Osteoblast (primary cell): ENCODE data around the gene RBPJ. TPM values are rescaled to one million over a fixed set of nuclear protein-coding genes. Genes with fewer than 3 reads are reported as not detected.

Source experiments
- DNase-seq: peaks from one replicate; pipeline ENCODE4 v3.0.0; 2011; ENCODE audit warnings: low spot score, mixed read lengths; ENCODE audit not compliant: insufficient read length; ENCODE audit errors: missing footprints
- H2AFZ ChIP-seq: 2 replicates; pipeline ENCODE4 v1.6.0; 2011; ENCODE audit warnings: mild to moderate bottlenecking, low read length
- H3K27ac ChIP-seq: 2 replicates; pipeline ENCODE4 v1.5.1; 2011; ENCODE audit warnings: mild to moderate bottlenecking, low read depth, low read length, moderate library complexity
- H3K27me3 ChIP-seq: 2 replicates; pipeline ENCODE4 v1.6.0; 2012; ENCODE audit warnings: mild to moderate bottlenecking, control low read depth, inconsistent platforms, low read length, moderate library complexity; ENCODE audit not compliant: insufficient read depth
- H3K36me3 ChIP-seq: 2 replicates; pipeline ENCODE4 v1.5.1; 2011; ENCODE audit warnings: mild to moderate bottlenecking, low read length, control low read depth, moderate library complexity; ENCODE audit not compliant: insufficient read depth
- H3K4me1 ChIP-seq: 2 replicates; pipeline ENCODE4 v1.5.1; 2011; ENCODE audit warnings: mild to moderate bottlenecking, low read length, control low read depth, moderate library complexity; ENCODE audit not compliant: insufficient read depth
- H3K4me2 ChIP-seq: 2 replicates; pipeline ENCODE4 v1.6.0; 2011; ENCODE audit warnings: mild to moderate bottlenecking, low read length; ENCODE audit not compliant: insufficient read depth
- H3K4me3 ChIP-seq: fragments of 200-600 bp; sonication (generic); 3 replicates; pipeline ENCODE4 v1.5.1; 2012; ENCODE audit warnings: mild to moderate bottlenecking, low read length, inconsistent platforms; ENCODE audit not compliant: insufficient read depth
- H3K79me2 ChIP-seq: 2 replicates; pipeline ENCODE4 v1.6.0; 2012; ENCODE audit warnings: mild to moderate bottlenecking, low read length, control low read depth, inconsistent platforms; ENCODE audit not compliant: insufficient read depth
- H3K9me3 ChIP-seq: 2 replicates; pipeline ENCODE4 v1.5.1; 2011; ENCODE audit warnings: low read depth, low read length, control low read depth
- H4K20me1 ChIP-seq: 2 replicates; pipeline ENCODE4 v1.6.0; 2012; ENCODE audit warnings: mild to moderate bottlenecking, low read length, control low read depth; ENCODE audit not compliant: insufficient read depth
- CTCF ChIP-seq: IDR thresholded peaks from 2 replicates; pipeline ENCODE4 v1.5.1; 2011; ENCODE audit warnings: mild to moderate bottlenecking, low read depth, low read length, moderate library complexity; ENCODE audit errors: extremely low read depth
- total RNA-seq: library from RNA; depleted of rRNA; stranded (reverse); fragments of >200 nt; gene quantifications from 2 replicates; pipeline ENCODE4 v1.2.3, GENCODE V29; 2012

RBPJ gene
- total RNA-seq, 1 donor, result 106 TPM

GRCh38 chr4:26369581-26369980 lies 48.8 kb downstream of the RBPJ start:
- H4K20me1 ChIP-seq, result peaks cover 30% of the 10 kb centered on the region
- H3K79me2 ChIP-seq, result peaks cover 95% of the 10 kb centered on the region
- H3K9me3 ChIP-seq, result no peaks in the 10 kb centered on the region
- no peak for TF ChIP-seq CTCF
- no peak overlapping the region for H3K4me3 ChIP-seq
- H3K4me1 ChIP-seq, result peaks cover 43% of the 10 kb centered on the region
- no peaks in the 10 kb centered on the region for H3K27me3 ChIP-seq
- DNase-seq, result no peak
- peak overlapping the region; percentile 24 for H3K4me2 ChIP-seq
- no peak overlapping the region for H2AFZ ChIP-seq
- peaks cover 5% of the 10 kb centered on the region for H3K36me3 ChIP-seq
- H3K27ac ChIP-seq, result peak overlapping the region; percentile 9

- no peak for TF ChIP-seq CTCF
- Histone ChIP-seq H3K4me3 (no peak overlapping the region), H2AFZ (no peak overlapping the region), H3K27ac (no peak overlapping the region), H3K9me3 (no peaks in the 10 kb centered on the region), H3K4me1 (peaks cover 38% of the 10 kb centered on the region), H3K79me2 (peaks cover 97% of the 10 kb centered on the region), H4K20me1 (peaks cover 51% of the 10 kb centered on the region), H3K27me3 (no peaks in the 10 kb centered on the region), H3K4me2 (no peak overlapping the region), H3K36me3 (peaks cover 5% of the 10 kb centered on the region)
- DNase-seq, result no peak
These were observed 51.3 kb downstream of the RBPJ start for GRCh38 chr4:26372076-26372475.

- H2AFZ ChIP-seq, result no peak overlapping the region
- peak overlapping the region; percentile 38 for H3K4me2 ChIP-seq
- no peak overlapping the region for H3K4me3 ChIP-seq
- TF ChIP-seq CTCF, result no peak
- peaks cover 33% of the 10 kb centered on the region for H3K4me1 ChIP-seq
- no peak overlapping the region for H3K27ac ChIP-seq
- H3K79me2 ChIP-seq, result peaks cover 97% of the 10 kb centered on the region
- peaks cover 5% of the 10 kb centered on the region for H3K36me3 ChIP-seq
- no peaks in the 10 kb centered on the region for H3K9me3 ChIP-seq
- H3K27me3 ChIP-seq, result no peaks in the 10 kb centered on the region
- no peak for DNase-seq
- H4K20me1 ChIP-seq, result peaks cover 54% of the 10 kb centered on the region
These were observed 51.8 kb downstream of the RBPJ start for GRCh38 chr4:26372525-26373172.

- Histone ChIP-seq H3K4me1 (peaks cover 10% of the 10 kb centered on the region), H3K36me3 (peaks cover 7% of the 10 kb centered on the region), H3K4me2 (no peak overlapping the region), H3K27ac (no peak overlapping the region), H3K27me3 (no peaks in the 10 kb centered on the region), H3K4me3 (no peak overlapping the region), H4K20me1 (peaks cover 53% of the 10 kb centered on the region), H3K9me3 (no peaks in the 10 kb centered on the region), H2AFZ (no peak overlapping the region), H3K79me2 (peaks cover 98% of the 10 kb centered on the region)
- no peak for DNase-seq
- no peak for TF ChIP-seq CTCF
These were observed 54.7 kb downstream of the RBPJ start for GRCh38 chr4:26375551-26375950.
